ENCODE measurements around the gene MYOZ3. TPM values are rescaled to one million over a fixed set of nuclear protein-coding genes. Genes with fewer than 3 reads are reported as not detected.
A peak's percentile ranks its signal among the peaks of the same experiment; 100 is the strongest.

MYOZ3 gene
- total and polyA plus RNA-seq, 4 donors = 0.03 to 0.09 (median 0.04) TPM; not detected in 1

- no peaks in the 10 kb centered on the region for H3K36me3 ChIP-seq (ENCODE audit: control insufficient read depth in 4 of 4, insufficient read depth in 3 of 4, low read depth in 1 of 4, low read length in 3 of 4)
- no peaks in the 10 kb centered on the region for H3K27me3 ChIP-seq (ENCODE audit: control insufficient read depth in 4 of 4, insufficient read depth in 4 of 4, low read length in 3 of 4)
- H3K27ac ChIP-seq (ENCODE audit: low read depth in 1 of 2, low read length in 2 of 2) = peak overlapping the region; percentile 9 to 38
- no peaks in the 10 kb centered on the region for H3K9me3 ChIP-seq (ENCODE audit: control insufficient read depth in 4 of 4, low read length in 3 of 4)
- TF ChIP-seq RXRA (IDR thresholded peaks at IDR 0.05) (peak in 1 of 2 donors; percentile 22), HNF4A (conservative IDR thresholded peaks at IDR 0.05) (no peak)
- DNase-seq (ENCODE audit: low spot score) = no peak
- peaks cover 8 to 45% (median 38%) of the 10 kb centered on the region in 4 donors for H3K4me1 ChIP-seq (ENCODE audit: control insufficient read depth in 4 of 4, insufficient read depth in 4 of 4, low read length in 3 of 4)
- no peak overlapping the region for H3K4me3 ChIP-seq (ENCODE audit: low read depth in 1 of 3, low read length in 3 of 3)
- 87% methylated on average over 24 of the region's 24 CpGs for whole genome bisulfite sequencing
- H3K9ac ChIP-seq (ENCODE audit: low read depth in 1 of 2, low read length in 2 of 2) = no peak overlapping the region
These were observed 41.5 kb upstream of the MYOZ3 start for GRCh38 chr5:150619359-150620230.

DNA sequence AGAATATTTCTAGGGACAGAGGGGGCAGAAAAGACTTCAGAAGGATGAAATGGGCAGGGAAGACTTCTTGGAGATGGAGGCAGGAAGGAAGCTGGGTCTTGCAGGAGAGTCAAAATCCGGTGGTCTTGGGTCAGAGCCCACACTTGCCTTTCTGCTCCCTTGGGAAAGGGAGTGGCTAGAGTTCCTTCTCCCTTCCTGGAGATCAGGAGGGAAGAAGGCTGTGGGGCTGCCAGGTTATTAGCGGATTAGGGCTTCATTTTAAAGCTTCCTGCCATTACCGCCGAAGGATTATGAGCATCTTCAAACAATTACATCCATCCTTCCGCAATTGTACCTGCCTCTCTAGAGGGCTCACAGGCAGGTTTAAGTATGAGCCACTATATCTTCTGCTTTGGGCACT is 39.8 kb upstream of the MYOZ3 start:
- Histone ChIP-seq H3K4me1 (ENCODE audit: control insufficient read depth in 4 of 4, insufficient read depth in 4 of 4, low read length in 3 of 4) (peaks cover 8 to 39% (median 32%) of the 10 kb centered on the region in 4 donors), H3K27ac (ENCODE audit: low read depth in 1 of 2, low read length in 2 of 2) (no peak overlapping the region), H3K9me3 (ENCODE audit: control insufficient read depth in 4 of 4, low read length in 3 of 4) (no peaks in the 10 kb centered on the region), H3K4me3 (ENCODE audit: low read depth in 1 of 3, low read length in 3 of 3) (no peak overlapping the region), H3K27me3 (ENCODE audit: control insufficient read depth in 4 of 4, insufficient read depth in 4 of 4, low read length in 3 of 4) (no peaks in the 10 kb centered on the region), H3K36me3 (ENCODE audit: control insufficient read depth in 4 of 4, insufficient read depth in 3 of 4, low read depth in 1 of 4, low read length in 3 of 4) (no peaks in the 10 kb centered on the region), H3K9ac (ENCODE audit: low read depth in 1 of 2, low read length in 2 of 2) (no peak overlapping the region)
- DNase-seq (ENCODE audit: low spot score) = no peak
- TF ChIP-seq FOXA1 (IDR thresholded peaks at IDR 0.05) (no peak), EGR1 (IDR thresholded peaks at IDR 0.05; ENCODE audit: low read depth in 2 of 2) (no peak), ZBTB33 (IDR thresholded peaks at IDR 0.05) (no peak), RXRA (IDR thresholded peaks at IDR 0.05) (no peak), NR2F2 (IDR thresholded peaks at IDR 0.05) (no peak), FOXA2 (IDR thresholded peaks at IDR 0.05) (no peak), GABPA (IDR thresholded peaks at IDR 0.05 in 1 of 2, conservative IDR thresholded peaks at IDR 0.05 in 1 of 2) (no peak), JUND (IDR thresholded peaks at IDR 0.05) (no peak), TAF1 (conservative IDR thresholded peaks at IDR 0.05) (no peak), RAD21 (IDR thresholded peaks at IDR 0.05) (no peak)
- TF ChIP-seq, protein P1, sequence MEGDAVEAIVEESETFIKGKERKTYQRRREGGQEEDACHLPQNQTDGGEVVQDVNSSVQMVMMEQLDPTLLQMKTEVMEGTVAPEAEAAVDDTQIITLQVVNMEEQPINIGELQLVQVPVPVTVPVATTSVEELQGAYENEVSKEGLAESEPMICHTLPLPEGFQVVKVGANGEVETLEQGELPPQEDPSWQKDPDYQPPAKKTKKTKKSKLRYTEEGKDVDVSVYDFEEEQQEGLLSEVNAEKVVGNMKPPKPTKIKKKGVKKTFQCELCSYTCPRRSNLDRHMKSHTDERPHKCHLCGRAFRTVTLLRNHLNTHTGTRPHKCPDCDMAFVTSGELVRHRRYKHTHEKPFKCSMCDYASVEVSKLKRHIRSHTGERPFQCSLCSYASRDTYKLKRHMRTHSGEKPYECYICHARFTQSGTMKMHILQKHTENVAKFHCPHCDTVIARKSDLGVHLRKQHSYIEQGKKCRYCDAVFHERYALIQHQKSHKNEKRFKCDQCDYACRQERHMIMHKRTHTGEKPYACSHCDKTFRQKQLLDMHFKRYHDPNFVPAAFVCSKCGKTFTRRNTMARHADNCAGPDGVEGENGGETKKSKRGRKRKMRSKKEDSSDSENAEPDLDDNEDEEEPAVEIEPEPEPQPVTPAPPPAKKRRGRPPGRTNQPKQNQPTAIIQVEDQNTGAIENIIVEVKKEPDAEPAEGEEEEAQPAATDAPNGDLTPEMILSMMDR (IDR thresholded peaks at IDR 0.05; ENCODE audit: low read depth, low read length, missing input control) = no peak
- TF ChIP-seq, protein P2, sequence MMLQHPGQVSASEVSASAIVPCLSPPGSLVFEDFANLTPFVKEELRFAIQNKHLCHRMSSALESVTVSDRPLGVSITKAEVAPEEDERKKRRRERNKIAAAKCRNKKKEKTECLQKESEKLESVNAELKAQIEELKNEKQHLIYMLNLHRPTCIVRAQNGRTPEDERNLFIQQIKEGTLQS (IDR thresholded peaks at IDR 0.05) = no peak
- 86% methylated on average over 5 of the region's 5 CpGs for WGBS

DNA sequence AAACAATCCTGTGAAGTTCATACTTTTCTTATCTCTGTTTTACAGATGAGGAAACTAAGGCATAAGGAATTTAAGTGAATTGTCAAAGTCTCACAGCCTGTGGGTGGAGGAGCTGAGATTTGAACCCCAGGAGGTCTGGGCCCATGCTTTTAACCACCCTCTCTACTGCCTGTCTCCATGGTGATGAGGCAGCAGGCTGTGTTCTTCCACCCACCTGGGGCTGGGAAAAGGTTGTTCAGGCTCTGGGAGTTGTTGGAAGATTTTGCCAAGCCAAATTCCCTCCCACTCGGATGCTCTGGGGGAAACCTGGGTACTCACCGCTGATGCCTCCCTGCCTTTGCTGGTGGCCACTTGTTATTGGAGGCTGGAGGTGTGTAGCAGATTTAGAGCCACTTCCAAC is 38.9 kb upstream of the MYOZ3 start:
- TF ChIP-seq RXRA (IDR thresholded peaks at IDR 0.05) (no peak), MAX (IDR thresholded peaks at IDR 0.05) (no peak)
- TF ChIP-seq, protein P1 (IDR thresholded peaks at IDR 0.05; ENCODE audit: low read depth, low read length, missing input control) = no peak
- H3K4me1 ChIP-seq (ENCODE audit: control insufficient read depth in 4 of 4, insufficient read depth in 4 of 4, low read length in 3 of 4) = peaks cover 6 to 39% (median 32%) of the 10 kb centered on the region in 4 donors
- H3K27ac ChIP-seq (ENCODE audit: low read depth in 1 of 2, low read length in 2 of 2) = no peak overlapping the region
- H3K9ac ChIP-seq (ENCODE audit: low read depth in 1 of 2, low read length in 2 of 2) = no peak overlapping the region
- WGBS = 86% methylated on average over 2 of the region's 2 CpGs
- H3K4me3 ChIP-seq (ENCODE audit: low read depth in 1 of 3, low read length in 3 of 3) = no peak overlapping the region
- H3K9me3 ChIP-seq (ENCODE audit: control insufficient read depth in 4 of 4, low read length in 3 of 4) = no peaks in the 10 kb centered on the region
- no peaks in the 10 kb centered on the region for H3K27me3 ChIP-seq (ENCODE audit: control insufficient read depth in 4 of 4, insufficient read depth in 4 of 4, low read length in 3 of 4)
- no peak for DNase-seq (ENCODE audit: low spot score)
- no peaks in the 10 kb centered on the region for H3K36me3 ChIP-seq (ENCODE audit: control insufficient read depth in 4 of 4, insufficient read depth in 3 of 4, low read depth in 1 of 4, low read length in 3 of 4)

All from liver (tissue), 9 donors.